ENCODE measurements around the gene SMAGP.
"Not testable (repeated sequence)": the region's sequence is repeated elsewhere in the genome, so short reads cannot be mapped to it uniquely, and the experiment has no call there.

- TF ChIP-seq, protein P1, sequence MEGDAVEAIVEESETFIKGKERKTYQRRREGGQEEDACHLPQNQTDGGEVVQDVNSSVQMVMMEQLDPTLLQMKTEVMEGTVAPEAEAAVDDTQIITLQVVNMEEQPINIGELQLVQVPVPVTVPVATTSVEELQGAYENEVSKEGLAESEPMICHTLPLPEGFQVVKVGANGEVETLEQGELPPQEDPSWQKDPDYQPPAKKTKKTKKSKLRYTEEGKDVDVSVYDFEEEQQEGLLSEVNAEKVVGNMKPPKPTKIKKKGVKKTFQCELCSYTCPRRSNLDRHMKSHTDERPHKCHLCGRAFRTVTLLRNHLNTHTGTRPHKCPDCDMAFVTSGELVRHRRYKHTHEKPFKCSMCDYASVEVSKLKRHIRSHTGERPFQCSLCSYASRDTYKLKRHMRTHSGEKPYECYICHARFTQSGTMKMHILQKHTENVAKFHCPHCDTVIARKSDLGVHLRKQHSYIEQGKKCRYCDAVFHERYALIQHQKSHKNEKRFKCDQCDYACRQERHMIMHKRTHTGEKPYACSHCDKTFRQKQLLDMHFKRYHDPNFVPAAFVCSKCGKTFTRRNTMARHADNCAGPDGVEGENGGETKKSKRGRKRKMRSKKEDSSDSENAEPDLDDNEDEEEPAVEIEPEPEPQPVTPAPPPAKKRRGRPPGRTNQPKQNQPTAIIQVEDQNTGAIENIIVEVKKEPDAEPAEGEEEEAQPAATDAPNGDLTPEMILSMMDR (IDR thresholded peaks at IDR 0.05) = not testable (repeated sequence)
- TF ChIP-seq EP300, POLR2AphosphoS5 (IDR thresholded peaks at IDR 0.05): not testable (repeated sequence)
These were observed 10.6 kb downstream of the SMAGP start for GRCh38 chr12:51259600-51259999.

Measured in suprapubic skin (tissue), 4 donors.